HG03135 (cell line): ENCODE results near the gene SLC6A1.

Source experiments
- ATAC-seq: cut with Tn5 transposase; IDR thresholded peaks from one replicate; pipeline ENCODE4 v1.9.1; 2021; ENCODE audit warnings: mild to moderate bottlenecking, moderate library complexity; ENCODE audit not compliant: unreplicated experiment

The SLC6A1 gene

DNA sequence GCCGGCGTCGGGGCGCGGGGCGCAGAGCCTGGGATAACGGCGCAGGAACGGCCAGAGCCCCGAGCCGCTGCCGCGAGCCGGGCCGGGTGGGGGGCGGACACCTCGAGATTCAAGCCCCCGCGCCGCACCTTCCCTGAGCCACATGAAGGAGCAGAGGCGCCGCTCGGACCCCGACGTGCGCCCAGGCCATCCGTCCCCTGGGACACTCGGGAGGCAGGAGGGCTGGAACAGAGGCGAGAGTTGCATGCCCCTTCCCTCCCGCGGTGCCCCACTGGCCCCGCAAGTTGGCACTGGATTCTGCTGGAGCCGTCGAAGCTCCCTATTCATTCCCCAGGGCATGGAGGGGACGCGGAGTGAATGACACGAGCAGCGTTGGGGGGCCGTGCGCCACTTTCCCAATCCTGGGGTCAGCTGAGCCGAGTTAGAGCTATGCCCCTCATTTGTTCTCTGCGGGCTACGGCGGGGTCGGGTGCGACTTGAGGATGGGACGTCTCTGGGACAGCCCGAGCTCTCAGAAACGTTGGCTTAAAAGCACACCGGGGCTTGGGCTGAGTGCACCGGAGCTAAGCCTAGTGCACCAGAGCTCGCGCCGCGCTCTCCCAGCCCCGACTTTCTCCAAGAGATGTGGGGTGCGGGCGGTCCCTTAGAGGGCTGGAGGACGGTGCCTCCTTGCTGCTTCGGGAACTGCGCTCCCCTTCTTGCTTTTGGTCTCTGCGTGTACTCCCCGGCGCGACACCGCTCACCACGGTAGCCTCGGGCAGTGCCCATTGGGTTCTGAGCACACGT is 588 bp downstream of the SLC6A1 start:
- no peak for ATAC-seq

DNA sequence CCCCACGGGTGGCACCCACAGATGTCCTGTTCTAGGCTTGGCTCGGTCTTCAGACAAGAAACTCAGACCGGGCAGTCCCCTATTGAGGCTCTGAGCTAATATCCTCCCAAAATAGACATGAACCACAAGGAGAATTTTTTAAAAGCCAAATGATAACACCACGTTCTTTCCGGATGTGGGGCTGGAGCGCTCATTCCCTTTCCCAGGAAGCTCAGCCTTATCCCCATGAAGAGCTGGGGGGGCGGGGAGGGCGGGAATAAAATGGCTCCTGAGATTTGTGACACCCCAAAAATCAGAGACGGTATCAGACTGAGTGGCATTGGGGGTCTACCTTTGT is 1.1 kb downstream of the SLC6A1 start:
- no peak for ATAC-seq

DNA sequence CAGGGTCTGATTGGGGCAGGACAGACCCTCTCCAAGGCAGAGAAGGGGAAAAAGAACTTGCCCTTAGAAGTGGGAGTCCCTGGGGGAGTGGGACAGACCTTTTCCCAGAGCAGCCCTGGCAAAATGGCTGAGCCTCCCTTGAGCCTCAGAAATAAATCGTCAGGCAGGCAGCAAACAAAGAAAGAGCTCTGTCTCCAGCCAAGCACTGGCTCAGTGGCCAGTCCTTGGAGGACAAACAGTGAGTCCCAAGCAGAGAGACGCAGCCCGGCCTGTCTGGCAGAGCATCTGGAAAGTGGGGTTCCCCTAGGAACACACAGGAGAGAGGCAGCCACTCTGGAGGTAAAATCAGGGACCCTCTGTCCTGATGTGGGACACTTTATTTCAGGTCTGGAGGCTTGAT is 1.8 kb downstream of the SLC6A1 start:
- ATAC-seq, result no peak

DNA sequence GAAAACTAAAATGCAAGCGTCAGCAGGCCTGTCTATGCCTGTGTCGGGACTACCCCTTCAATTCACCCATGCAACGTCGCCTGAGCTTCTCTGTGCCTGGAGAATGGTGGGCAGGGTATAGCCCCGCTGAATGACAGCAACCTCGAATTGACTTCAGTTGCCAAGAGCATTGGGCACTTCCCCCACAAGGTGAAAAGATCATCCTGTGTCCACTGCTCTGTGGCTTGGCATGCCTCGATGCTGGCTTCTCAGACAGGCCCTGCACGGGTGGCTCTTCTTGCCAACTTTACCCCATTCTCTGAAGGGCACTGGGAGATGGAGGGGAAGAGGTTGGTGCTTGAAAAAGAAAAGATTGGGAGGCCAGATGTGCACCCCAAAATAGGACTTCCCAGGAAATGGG is 3.3 kb downstream of the SLC6A1 start:
- ATAC-seq, result no peak

DNA sequence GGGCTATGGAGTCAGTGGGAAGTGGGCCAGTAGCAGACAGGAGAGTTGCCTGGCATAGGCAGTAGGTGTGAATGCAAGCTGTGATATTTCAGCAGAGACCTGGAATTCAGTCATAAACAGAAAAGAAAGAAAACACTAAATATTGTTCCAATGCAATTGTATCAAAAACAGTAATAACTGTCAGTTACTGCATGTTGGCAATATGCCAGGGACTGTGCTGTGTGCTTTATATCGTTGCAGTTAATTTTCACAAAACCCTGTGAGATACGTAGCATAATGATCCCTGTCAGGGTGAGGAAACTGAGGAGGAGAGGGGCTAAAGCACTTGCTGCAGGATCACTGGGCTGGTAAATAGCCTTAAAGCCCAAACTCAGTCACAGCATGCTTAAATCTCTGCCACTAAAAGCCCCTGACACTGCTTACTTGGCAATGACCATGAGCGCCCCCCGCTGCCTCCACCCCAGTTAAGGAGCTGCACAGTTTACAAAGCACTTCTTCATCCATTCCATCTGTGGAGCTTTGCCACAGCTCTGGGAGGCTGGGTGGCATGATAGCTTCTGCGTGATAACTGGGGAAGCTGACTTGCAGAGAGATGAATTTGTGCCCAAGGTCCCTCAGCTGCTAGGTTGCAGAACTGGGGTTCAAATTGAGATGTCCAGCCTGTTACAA is 3.9 kb downstream of the SLC6A1 start:
- ATAC-seq, result no peak

DNA sequence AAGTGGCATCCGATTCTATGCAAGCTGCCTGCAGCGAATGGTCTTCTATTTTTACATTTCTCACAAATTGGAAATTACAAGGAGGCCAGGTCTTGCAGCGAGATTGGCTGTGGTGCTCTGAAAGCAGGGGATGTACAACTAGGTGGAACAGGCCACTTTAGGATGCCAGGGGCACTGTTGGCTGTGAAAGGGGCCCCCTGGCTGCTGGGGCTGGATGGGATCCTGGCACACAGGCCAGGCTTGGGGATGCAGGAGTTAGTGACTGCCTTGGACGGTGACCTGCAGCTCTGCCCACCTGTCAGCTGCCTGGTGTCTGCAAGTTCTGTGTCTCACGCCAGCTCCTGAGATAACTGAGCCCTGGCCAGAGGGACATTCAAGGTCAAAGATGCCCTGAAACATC is 4.6 kb downstream of the SLC6A1 start:
- no peak for ATAC-seq

DNA sequence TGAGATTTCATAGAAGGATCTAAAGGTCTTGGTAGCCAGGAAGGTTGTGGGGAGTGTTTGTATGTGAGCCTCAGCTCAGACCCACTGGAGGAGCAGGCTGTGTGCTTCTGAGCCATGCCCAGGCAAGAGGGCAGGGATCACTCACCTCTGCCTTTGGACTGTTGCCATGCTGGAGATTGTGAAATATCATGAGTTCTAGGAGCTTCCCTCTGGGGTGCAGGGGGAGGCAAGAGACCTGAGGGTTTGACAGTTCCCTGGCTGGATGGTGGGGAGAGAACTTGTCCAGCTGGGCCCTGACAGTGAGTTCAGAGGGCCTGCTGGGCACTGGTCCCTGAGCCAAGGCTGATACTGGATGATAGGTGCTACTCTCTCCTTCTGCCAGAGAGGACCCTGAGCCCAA is 6.0 kb downstream of the SLC6A1 start:
- ATAC-seq, result no peak

DNA sequence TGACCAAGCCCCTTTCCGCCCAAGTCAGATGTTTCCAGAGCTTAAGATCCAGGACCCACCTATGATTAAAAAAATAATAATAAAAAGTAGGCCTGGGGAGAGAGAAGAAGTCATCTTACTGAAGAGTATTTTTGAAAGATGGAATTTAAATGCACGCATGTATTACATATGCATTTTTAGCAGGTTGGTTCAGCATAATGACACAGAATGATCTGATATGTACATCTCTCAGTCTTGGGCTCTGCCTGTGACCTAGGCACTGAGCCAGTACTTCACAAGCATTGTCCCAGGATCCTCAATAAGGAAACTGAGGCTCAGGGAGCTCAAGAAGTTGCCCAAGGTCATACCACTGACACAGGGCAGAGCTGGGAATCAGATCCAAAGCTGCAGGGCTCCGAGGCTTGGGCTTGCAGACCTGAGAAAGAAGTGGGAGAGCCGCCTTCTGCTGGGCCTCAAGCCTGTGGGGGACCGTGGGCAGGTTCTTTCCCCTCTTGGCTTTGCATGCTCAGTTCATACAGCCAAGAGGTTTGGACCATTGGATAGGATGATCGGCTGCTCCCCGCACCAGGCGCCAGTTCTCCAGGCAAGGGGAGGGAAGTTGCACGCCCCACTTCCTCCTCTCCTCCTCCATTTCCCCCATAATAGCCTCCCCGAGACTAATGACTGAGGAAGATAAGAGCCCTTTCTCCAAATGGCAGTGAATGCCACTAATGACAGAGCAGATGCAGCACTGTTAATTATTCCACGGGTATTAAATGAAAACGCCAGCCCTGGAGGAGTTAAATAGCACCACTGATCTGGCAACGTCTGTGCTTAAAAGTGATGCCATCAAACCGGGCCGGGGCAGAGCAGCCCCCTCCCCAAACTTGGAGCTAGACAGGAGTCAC is 6.9 kb downstream of the SLC6A1 start:
- ATAC-seq, result no peak

DNA sequence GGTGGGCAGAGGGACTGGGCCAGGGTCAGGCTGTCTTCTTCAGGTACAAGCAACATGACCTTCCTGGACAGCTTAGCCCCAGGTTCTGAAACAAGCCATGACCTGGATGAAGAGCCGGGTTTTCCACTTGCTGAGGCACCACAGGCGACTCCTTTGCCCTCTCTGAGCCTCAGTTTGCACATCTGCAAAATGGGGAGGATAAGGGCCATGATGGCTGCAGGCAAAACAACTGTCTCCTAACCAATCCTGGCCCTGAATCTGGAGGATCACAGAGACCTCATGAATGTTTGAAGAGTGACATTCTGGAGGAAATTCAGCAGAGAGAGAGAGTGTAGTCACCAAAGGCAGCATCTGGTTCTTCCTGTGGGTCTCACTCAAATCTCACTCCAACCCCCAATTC is 8.0 kb downstream of the SLC6A1 start:
- no peak for ATAC-seq

DNA sequence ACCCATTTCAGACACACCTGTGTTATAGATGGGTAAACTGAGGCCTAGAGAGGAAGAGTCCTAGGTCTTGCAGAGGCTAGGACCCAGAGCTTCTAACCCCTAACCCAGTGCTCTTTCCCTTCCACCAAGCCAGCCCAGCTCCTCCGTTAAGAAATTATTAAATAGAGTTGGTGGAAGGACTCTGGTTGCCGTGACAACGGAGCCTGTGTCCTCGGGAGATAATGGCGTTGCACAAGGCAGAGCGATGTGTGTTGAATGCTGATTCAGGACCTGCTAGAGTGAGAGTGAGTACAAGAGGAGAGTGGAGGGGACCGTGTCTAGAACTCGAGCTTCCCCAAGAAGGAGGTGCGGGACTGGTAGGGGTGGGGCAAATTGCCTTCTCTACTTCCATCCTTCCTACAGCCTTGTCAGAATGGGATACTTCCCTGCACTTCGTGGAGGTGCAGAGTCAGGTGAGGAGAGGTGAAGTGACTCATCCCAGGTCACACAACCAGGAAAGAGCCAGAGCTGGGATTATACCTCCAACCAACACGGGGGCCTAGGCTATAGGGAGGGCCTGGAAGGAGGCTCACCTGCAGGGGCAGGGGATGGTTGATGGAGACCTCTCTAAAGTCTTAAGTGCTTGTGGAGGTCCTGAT is 8.6 kb downstream of the SLC6A1 start:
- no peak for ATAC-seq

DNA sequence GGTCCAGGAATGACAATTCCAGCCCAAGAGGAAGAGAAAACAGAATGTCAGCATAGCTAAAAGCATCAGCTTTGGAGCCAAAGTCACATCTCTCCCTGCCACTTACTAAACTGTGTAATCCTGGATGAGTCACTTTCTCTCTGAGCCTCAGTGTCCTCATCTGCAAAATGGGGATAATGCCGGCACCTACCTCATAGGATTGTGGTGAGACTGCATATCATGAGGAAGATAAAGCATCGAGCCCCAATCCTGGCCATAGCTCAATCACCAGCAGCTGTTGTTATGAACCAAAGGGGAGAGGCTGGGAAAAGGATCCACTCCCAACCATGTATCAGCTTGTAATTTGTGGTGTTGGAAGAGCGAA is 9.1 kb downstream of the SLC6A1 start:
- no peak for ATAC-seq

DNA sequence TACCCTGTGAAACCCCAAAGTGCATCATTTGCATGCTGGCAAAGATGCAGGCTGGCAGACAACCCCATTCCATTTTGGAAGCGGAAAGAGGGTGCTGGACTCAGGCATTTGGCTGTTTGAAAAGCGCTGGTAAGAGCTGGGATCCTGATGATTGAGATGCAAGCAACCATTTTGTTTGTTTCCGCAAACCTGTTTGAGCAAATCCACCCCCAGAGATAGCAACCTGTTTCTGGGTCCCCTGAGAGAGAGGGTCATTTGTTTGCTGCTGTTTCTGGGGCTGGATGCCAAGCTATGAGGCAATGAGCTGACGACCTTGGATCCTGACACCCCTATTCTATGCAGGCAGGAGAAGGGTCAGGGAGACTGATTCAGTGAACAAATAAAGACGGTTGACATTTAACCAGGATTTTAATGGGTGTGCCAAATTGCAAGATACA is 9.8 kb downstream of the SLC6A1 start:
- no peak for ATAC-seq

DNA sequence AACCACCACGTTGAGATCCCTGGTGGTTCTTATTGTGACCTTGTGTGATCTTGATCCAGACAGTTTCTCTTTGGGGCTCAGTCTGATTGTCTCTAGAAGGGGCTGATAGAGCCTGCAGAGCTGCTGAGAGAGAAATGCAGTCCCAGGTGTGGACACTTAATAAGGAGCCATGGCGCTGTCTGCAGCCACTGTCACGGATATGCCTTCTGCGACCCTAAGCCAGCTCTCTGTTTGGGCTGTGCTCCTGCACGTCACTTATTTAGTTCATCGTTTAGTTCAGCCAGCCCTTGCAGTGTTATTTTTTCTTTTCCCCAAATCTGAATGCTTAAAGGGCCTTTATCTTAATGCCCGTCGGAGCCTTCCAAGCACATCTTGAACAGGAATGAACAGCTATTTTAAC is 12.0 kb downstream of the SLC6A1 start:
- no peak for ATAC-seq

DNA sequence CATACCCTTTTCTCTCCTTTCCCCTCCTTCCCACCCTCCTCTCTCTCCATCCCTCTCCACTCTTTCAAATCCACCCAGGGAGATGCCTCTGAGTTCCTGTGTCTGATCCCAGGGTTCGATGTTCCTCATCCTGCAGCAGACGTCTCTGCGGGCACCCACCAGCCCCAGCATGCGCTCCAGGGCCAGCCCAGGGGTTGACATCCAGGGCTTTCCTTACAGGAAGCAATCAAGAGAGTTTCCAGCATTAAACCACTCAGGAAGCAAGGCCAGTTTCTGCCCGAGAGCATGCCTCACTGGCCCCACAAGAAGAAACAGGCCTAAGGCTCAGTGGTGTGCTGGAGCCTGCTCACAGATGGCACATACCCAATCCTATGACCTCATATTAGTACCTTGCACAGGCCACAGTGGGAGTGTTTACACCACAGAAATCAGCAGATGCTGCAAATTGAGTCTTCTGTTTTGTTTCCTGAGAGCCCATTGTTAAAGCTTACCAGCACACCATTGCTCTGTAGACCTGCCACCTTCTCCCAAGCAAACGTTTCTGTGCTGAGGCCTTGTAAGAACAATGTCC is 13.2 kb downstream of the SLC6A1 start:
- no peak for ATAC-seq

DNA sequence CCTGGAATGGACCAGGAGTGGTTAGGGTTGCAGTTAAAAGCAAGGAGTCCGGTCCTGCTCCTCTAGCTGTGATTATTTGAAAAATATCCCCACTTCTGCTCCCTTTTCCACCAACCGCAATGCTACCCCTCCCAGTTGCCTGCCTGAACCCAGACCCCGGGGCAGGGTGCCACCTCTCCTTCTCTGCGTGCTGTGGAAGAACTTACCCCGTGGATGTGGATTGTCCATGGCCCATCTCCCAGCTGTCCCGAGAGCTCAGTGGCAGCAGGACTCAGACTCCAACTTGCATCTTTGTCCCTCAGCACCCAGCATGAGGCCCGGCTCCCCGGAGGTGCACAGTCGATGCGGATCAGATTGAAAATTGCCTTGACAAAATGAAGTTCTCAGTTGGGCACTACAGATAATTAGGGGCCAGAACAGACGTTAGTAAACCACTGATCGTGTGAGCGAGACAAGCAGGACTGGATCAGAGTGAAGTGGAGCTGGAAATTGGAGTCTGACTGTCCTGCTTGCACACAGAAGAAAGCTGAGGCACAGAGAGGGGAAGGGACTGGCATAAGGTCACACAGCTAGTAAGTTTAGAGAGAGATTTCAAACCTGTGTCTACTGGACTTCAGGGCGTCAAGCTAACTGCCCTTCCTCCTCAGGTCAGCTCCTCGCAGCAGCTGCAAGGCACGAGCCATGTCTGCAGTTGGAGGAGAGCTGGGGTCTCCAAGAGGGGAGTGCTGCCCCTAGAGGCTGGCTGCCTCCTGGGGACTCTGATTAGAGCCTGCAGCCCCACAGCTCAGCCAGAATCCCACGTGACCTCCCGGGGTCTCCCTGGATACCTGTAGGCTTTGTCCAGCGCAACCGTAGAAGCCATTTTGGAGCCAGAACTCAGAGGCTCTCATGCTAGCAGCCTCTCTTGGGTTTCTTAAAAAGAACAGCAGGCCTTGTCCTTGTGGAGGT is 14.7 kb downstream of the SLC6A1 start:
- no peak for ATAC-seq

DNA sequence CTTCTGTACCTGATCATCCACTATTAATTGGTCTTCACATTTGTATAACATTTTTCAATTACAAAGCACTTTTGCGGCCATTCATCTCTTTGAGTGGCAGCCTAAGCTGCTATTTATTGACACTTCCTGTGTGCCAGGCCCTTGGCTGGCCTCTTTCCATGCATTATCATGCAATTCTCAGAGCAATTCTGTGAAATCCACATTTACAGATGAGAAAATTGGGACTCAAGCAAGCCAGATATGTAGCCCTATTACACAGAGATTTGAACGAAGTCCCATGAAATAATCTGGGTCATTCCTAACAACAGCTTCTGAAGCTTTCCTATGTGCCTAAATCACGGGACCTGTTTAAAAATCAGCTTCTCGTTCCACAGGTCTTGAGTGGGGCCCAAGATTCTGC is 17.4 kb downstream of the SLC6A1 start:
- ATAC-seq, result no peak

DNA sequence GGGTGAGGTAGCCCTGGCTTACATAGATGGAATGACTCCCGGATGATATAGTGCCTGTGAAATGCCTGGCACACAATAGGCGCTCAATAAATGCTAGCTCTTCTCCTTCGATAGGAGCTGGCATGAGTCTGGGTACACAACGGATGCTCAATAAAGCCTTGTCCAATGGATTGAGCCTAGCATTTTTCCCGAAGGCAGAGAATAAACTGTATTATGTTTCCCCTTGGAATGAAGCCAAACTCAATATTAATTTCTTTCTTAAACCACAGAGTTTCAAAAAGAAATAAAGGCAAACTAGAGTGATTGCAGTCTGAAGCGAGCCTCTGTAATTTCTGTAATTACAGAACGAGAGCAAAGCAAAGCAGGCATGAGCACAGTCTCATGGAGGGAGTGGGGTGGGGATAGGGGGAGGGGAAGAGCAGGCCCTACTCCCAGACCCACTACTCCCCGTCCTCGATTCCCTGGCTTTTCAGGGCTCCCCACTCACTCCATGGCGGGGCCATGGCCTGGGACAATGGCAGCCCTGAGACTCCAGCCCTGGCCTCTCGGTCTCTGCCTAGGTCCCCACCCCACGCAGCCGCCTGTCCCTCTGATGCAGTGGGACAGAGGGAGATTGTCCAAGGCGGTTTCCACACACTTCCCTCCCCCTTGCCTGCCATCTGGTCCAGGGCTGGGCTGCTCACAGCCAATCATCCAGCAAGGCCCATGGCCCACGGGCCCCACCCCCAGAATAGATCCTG is 18.0 kb downstream of the SLC6A1 start:
- no peak for ATAC-seq

DNA sequence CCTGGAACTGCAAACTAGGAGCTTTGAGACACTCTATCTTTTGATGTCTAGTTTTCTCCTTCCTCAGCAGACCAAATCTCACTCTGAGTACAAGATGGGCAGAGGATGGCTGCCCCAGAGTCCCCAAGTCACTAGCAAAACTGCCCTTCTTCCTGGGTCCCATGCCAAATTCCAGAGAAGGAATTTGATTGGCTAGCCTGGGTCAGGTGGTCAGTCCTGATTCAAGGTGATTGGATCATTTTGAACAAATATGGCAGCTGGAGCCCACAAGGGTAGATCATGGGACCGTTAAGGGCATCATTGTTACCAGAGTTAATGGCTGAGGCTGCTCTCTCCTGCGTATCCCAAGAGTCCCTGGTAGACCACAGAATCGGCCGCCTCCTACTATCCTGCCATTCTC is 21.7 kb downstream of the SLC6A1 start:
- ATAC-seq, result no peak

DNA sequence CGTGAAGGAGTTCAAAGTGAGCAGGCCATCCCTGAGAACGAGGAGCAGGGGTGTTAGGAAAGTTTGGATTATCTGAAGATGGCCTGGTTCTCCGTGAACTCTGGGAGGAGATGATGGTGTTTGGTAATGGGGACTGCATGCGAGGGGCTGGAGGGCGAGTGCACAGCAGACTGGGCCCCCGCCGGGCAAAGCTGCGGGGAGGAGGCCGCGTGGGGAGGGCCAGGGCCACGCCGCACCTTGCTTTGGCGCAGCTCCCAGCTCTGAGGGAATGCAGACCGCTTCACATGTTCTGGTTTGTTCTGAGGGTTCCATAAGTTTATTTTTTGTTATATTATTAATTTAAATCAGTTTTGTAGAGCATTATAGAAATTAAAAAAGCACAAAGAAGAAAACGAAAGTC is 22.2 kb downstream of the SLC6A1 start:
- ATAC-seq, result no peak
